ENCODE results near the gene ZNF506.

GRCh38 chr19:19751846-19752245, 69.7 kb downstream of the ZNF506 start:
- TF ChIP-seq CTCF (IDR thresholded peaks at IDR 0.05) = no peak
- TF ChIP-seq EP300 (IDR thresholded peaks at IDR 0.05) = no peak
- TF ChIP-seq POLR2A (IDR thresholded peaks at IDR 0.05; ENCODE audit: low read depth) = no peak
- no peak for TF ChIP-seq POLR2AphosphoS5 (IDR thresholded peaks at IDR 0.05)
